Heart left ventricle (tissue), 16 donors: ENCODE measurements around the gene ADAMTS7. TPM values are rescaled to one million over a fixed set of nuclear protein-coding genes. Genes with fewer than 3 reads are reported as not detected.
"Not testable (repeated sequence)": the region's sequence is repeated elsewhere in the genome, so short reads cannot be mapped to it uniquely, and the experiment has no call there.

ENCODE experiments used
- ATAC-seq, 4 donors: fragments of 200-7000 bp; cut with Tn5 transposase; one replicate each; pipeline ENCODE4 v1.9.1; 2020 to 2022; ENCODE audit warnings: moderate library complexity in 4 of 4, mild to moderate bottlenecking in 3 of 4, moderate number of reproducible peaks in 1 of 4
- DNase-seq, 5 donors: peaks; one replicate each; pipeline ENCODE4 v3.0.0-alpha.2; 2020
- H3K27ac ChIP-seq, 12 donors: fragments of 200-600 bp; sonication (generic) in 4 of 12; one replicate each; pipeline versions ENCODE4 v1.5.0 to v1.8.0; 2016 to 2022; ENCODE audit warnings: mild to moderate bottlenecking in 2 of 12
- H3K27me3 ChIP-seq, 9 donors: fragments of 200-600 bp; sonication (generic) in 2 of 9; one replicate each; pipeline versions ENCODE4 v1.5.1 to v1.8.0; 2016 to 2022; ENCODE audit warnings: mild to moderate bottlenecking in 3 of 9
- H3K36me3 ChIP-seq, 9 donors: fragments of 200-600 bp; sonication (generic) in 2 of 9; one replicate each; pipeline versions ENCODE4 v1.5.0 to v1.8.0; 2018 to 2022; ENCODE audit warnings: mild to moderate bottlenecking in 2 of 9
- H3K4me1 ChIP-seq, 12 donors: fragments of 200-600 bp; sonication (generic) in 4 of 12; one replicate each; pipeline versions ENCODE4 v1.5.0 to v1.8.0; 2016 to 2022; ENCODE audit warnings: mild to moderate bottlenecking in 3 of 12
- H3K4me3 ChIP-seq, 12 donors: fragments of 200-600 bp; sonication (generic) in 4 of 12; one replicate each; pipeline versions ENCODE4 v1.5.0 to v1.8.0; 2017 to 2022; ENCODE audit warnings: mild to moderate bottlenecking in 9 of 12, moderate library complexity in 4 of 12
- H3K9me3 ChIP-seq, 12 donors: fragments of 200-600 bp; sonication (generic) in 4 of 12; one replicate each; pipeline versions ENCODE4 v1.5.0 to v1.8.0; 2016 to 2022; ENCODE audit warnings: mild to moderate bottlenecking in 1 of 12
- CTCF ChIP-seq, 12 donors: fragments of 200-600 bp; sonication (generic) in 4 of 12; IDR thresholded peaks; one replicate each; pipeline versions ENCODE4 v1.5.0 to v1.8.0; 2018 to 2022; ENCODE audit warnings: antibody characterized with exemption in 12 of 12, mild to moderate bottlenecking in 5 of 12
- POLR2A ChIP-seq, 2 donors: fragments of 450-650 bp; IDR thresholded peaks; one replicate each; pipeline ENCODE4 v1.6.1; 2017; ENCODE audit warnings: antibody characterized with exemption in 2 of 2, mild to moderate bottlenecking in 2 of 2, moderate library complexity in 2 of 2
- WGBS, 4 donors: extraction: QIAGEN DNeasy Blood & Tissue Kit in 2 of 4; methylation state at CpG; one replicate each; pipeline versions ENCODE4 v1.1.5 to v1.1.7; 2013 to 2018; 5-methylcytosine and 5-hydroxymethylcytosine counted together
- intact Hi-C, 10 donors: fragments of 100-400 bp; cut with DNase I; formaldehyde crosslinking; loops; one replicate each; pipeline versions ENCODE4 v1.11.1 to v1.14.2; 2022
- polyA plus RNA-seq, 2 donors: library from polyadenylated mRNA; stranded (reverse); fragments of 200-250 nt; gene quantifications; one replicate each; pipeline ENCODE4 v1.2.3, GENCODE V29; 2013
- total RNA-seq, 9 donors: library from RNA; depleted of rRNA in 2 of 9; stranded (reverse); fragments of >200 nt in 2 of 9; fragmentation: NEBNext Ultra II Directional in 3 of 9; extraction: Animal tissue kit (Norgen Biotek cat#: 25700) in 3 of 9; gene quantifications; one replicate each; pipeline versions ENCODE4 v1.1.0 to v1.2.4, GENCODE V29; 2016 to 2023
- donor health status: ischemic (EF 13 %, LVEDD 7.1; RV severe dilation, severe dysfunction).
- donor health status: healthy with polysubstance abuse.
- donor health status: DM: no; HTN: yes; CAD: no.
- donor health status: DM: no; HTN: no; CAD: no.
- donor health status: ischemic (EF 25% LVEDD 6.9; RV normal size, moderate dysfunction).
- donor health status: ischemic (EF 25% LVEDD 5.7; RV mildly dilated, moderate dysfunction).
- donor health status: healthy.
- donor health status: DM: yes; HTN: yes; CAD: no.
- donor health status: ischemic (EF 35%, LVEDD 5.7; RV mildly dilated, moderate dysfunction).
- donor health status: nonischemic (EF 11% LVEDD 7.7; RV severe dilation, severe dysfunction).
- donor health status: DM: yes; HTN: yes; CAD: no.
- donor health status: PGD.
- donor health status: ischemic (EF 29% LVEDD 5.4; RV normal size, mild dysfunction).
- donor health status: nonischemic (EF 23%, LVEDD 6.1; RV moderate dilation, normal function).

The ADAMTS7 gene
- total and polyA plus RNA-seq, 11 donors: 5.0 to 29.9 (median 13.9) TPM

DNA sequence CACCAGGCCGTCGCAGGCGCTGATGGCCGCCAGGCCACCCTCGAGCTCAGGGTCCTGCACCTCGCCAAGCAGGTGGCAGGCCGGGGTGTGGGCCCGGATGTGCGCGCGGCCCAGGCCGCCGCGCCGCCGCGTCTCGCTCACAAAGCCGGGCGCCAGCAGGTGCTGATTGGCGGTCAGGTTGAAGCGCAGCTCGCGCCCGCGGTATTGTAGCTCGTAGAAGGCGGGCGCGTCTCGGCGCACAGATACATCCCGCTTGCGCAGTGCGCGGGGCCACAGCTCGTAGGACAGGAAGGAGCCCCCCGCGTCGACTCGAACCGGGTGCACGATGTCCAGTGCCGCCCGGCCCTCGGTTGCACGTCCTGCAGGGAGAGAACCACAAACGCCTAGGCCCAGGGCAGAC is 11.1 kb downstream of the ADAMTS7 start:
- Histone ChIP-seq H3K9me3 (no peaks in the 10 kb centered on the region), H3K27me3 (no peaks in the 10 kb centered on the region), H3K36me3 (peaks cover 0 to 15% (median 14%) of the 10 kb centered on the region in 9 donors), H3K4me3 (no peak overlapping the region), H3K27ac (no peak overlapping the region), H3K4me1 (peaks cover 0 to 21% (median 2%) of the 10 kb centered on the region in 12 donors)
- DNase-seq (no peak), ATAC-seq (no peak)
- intact Hi-C loops: loop anchor here in 1 of 10 donors (5.0 kb wide), 1 partner anchor 33 kb away; no protein-coding TSS in a partner anchor
- whole genome bisulfite sequencing, 4 donors: 92 to 95% (median 93%) methylated on average over 37 to 48 of the region's 48 CpGs
- no peak for TF ChIP-seq POLR2A (IDR thresholded peaks at IDR 0.05)
- TF ChIP-seq CTCF (IDR thresholded peaks at IDR 0.05): no peak

DNA sequence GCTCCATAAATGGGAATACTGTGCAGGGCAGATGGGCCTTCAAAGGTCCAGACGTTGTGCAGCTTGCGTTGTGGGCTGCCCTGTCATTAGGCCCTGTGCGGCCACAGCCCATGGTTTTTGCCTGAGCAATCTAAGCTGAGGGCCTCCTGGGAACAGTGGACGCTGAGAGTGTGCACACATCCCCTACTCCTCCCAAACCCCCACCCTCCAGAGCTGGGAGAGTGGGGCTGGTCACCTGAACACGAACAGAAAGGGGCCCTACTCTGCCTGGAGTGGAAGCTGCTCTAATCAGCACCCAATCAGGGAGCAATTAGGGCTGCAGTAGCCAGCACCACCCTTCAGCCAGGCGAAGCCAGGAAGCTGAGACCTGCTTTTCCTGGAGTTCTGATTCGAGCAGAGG is 12.2 kb downstream of the ADAMTS7 start:
- H3K9me3 ChIP-seq, DNase-seq, H3K27me3 ChIP-seq, intact Hi-C loops, H3K27ac ChIP-seq, H3K4me3 ChIP-seq, ATAC-seq: not testable (repeated sequence)
- 80 to 88% (median 84%) methylated on average over 1 to 2 of the region's 7 CpGs for WGBS, 4 donors
- H3K36me3 ChIP-seq: peaks cover 0 to 23% (median 14%) of the 10 kb centered on the region in 9 donors
- peaks cover 0 to 19% (median under 1%) of the 10 kb centered on the region in 12 donors for H3K4me1 ChIP-seq

GRCh38 chr15:78798355-78798754 is 12.9 kb downstream of the ADAMTS7 start:
- H3K27me3 ChIP-seq, H3K9me3 ChIP-seq, H3K4me3 ChIP-seq, intact Hi-C loops: not testable (repeated sequence)
- Histone ChIP-seq H3K4me1 (peaks cover 0 to 19% (median 0%) of the 10 kb centered on the region in 12 donors), H3K27ac (peak overlapping the region in 8 of 12 donors; percentile 24 to 59 (median 36)), H3K36me3 (peaks cover 0 to 23% (median 14%) of the 10 kb centered on the region in 9 donors)
- ATAC-seq (peak; percentile 76 to 96 (median 88)), DNase-seq (peak in 2 of 5 donors; percentile 61 to 69)
- 20 to 52% (median 46%) methylated on average over 4 to 5 of the region's 5 CpGs for WGBS, 4 donors

DNA sequence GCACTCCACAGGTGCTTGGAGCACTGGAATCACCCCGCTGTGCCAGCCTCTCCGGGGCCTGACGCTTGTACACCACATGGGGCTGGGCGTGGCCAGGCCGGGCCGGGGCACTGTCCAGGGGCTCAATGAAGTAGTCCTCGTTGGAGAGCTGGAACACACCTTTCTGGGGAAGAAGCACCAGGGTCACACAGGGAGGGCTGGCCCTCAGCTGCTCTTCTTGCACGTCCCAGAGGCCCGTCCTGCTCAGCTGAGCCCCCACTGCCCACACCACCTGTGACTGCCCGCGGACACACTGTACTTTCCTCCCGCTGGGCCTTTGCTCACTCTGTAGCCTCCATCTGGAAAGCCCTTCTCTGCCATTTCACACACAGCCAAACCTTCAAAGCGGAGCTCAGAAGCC is 13.3 kb downstream of the ADAMTS7 start:
- H3K9me3 ChIP-seq: no peaks in the 10 kb centered on the region
- no peak overlapping the region for H3K4me3 ChIP-seq
- intact Hi-C loops: no loop called here
- H3K27ac ChIP-seq: peak overlapping the region in 7 of 12 donors; percentile 24 to 59 (median 34)
- H3K27me3 ChIP-seq: no peaks in the 10 kb centered on the region
- no peak for TF ChIP-seq CTCF (IDR thresholded peaks at IDR 0.05)
- no peak for TF ChIP-seq POLR2A (IDR thresholded peaks at IDR 0.05)
- ATAC-seq (peak; percentile 16 to 33 (median 22)), DNase-seq (no peak)
- H3K36me3 ChIP-seq: peaks cover 0 to 23% (median 14%) of the 10 kb centered on the region in 9 donors
- H3K4me1 ChIP-seq: peaks cover 0 to 19% (median 0%) of the 10 kb centered on the region in 12 donors
- WGBS, 4 donors: 86 to 90% (median 90%) methylated on average over 12 to 13 of the region's 13 CpGs

DNA sequence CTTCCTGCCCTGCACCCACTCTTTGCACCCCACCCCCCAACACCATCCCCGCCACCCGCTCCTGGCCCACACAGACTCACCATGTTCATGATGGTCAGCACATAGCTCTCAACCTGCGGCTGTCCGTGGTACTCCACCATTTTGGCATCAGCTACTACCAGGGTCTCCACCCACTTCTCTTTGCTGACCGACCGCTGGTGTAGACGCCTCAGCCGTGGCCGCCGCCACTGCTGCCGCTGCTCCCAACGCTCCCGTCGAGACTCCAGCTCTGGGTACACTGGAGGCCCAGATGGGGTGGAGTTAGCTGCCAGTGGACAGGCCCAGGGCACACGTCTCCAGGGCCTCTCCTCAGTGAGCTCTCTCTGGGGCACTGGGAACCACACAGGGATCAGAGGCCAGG is 14.8 kb downstream of the ADAMTS7 start:
- no peak overlapping the region for H3K27ac ChIP-seq
- H3K36me3 ChIP-seq: peaks cover 0 to 23% (median 14%) of the 10 kb centered on the region in 9 donors
- no peak overlapping the region for H3K4me3 ChIP-seq
- intact Hi-C loops: no loop called here
- DNase-seq (no peak), ATAC-seq (no peak)
- no peak for TF ChIP-seq CTCF (IDR thresholded peaks at IDR 0.05)
- TF ChIP-seq POLR2A (IDR thresholded peaks at IDR 0.05): no peak
- H3K9me3 ChIP-seq: no peaks in the 10 kb centered on the region
- peaks cover 0 to 19% (median 0%) of the 10 kb centered on the region in 12 donors for H3K4me1 ChIP-seq
- 96 to 98% (median 96%) methylated on average over 14 to 15 of the region's 15 CpGs for WGBS, 4 donors
- H3K27me3 ChIP-seq: no peaks in the 10 kb centered on the region
